K562 (cell line): ENCODE results near the gene ART1. TPM values are rescaled to one million over a fixed set of nuclear protein-coding genes. Genes with fewer than 3 reads are reported as not detected.

Source experiments
- ATAC-seq: fragments of 200-7000 bp; cut with Tn5 transposase; 3 replicates; pipeline ENCODE4 v1.9.1; 2020; ENCODE audit warnings: moderate library complexity
- BruUV-seq: library from RNA; stranded (reverse); fragments of 400-500 nt; replicated peaks from 2 replicates; lab custom pipeline; 2021; lab: Mats Ljungman, UMichigan
- CTCF ChIA-PET: fragments of 300-600 bp; formaldehyde crosslinking; extraction: SDS; loops from one replicate; lab custom pipeline; 2021; ENCODE audit warnings: low intra/inter-chr PET ratio; lab: Yijun Ruan, JAX
- POLR2A ChIA-PET: fragments of 300-600, 350-650 bp; sonication (Branson Sonifier 250); formaldehyde crosslinking; extraction: SDS; loops from one replicate; lab custom pipeline; 2021; ENCODE audit warnings: antibody characterized with exemption, inconsistent platforms; lab: Yijun Ruan, JAX
- DNase-seq, 4 experiments: peaks; one replicate each; pipeline versions ENCODE4 v3.0.0 to v3.0.0-alpha.2; 2011 to 2018; ENCODE audit warnings: low spot score in 3 of 4, mixed read lengths in 3 of 4; ENCODE audit errors: extremely low read depth in 1 of 4
- FAIRE-seq: peaks from 2 replicates; lab custom pipeline; 2011; peaks lifted over from hg19 to GRCh38; lab: Jason Lieb, UNC
- H2AFZ ChIP-seq: 2 replicates; pipeline ENCODE4 v1.6.0; 2011; ENCODE audit warnings: low read depth, low read length, control low read depth, inconsistent platforms
- H3K27ac ChIP-seq: fragments of 200-600 bp; 3 replicates; pipeline ENCODE4 v1.8.0; 2011; ENCODE audit warnings: low read depth, mild to moderate bottlenecking, control low read depth, inconsistent platforms, low read length, moderate library complexity, mixed read lengths; ENCODE audit errors: extremely low read depth
- H3K27me3 ChIP-seq, 2 experiments: fragments of 300-600 bp in 1 of 2; 2 replicates in 1 of 2; 3 replicates in 1 of 2; pipeline versions ENCODE4 v1.6.0 to v1.8.0; 2011; ENCODE audit warnings: inconsistent platforms in 2 of 2, low read length in 2 of 2, mild to moderate bottlenecking in 1 of 2, mixed read lengths in 1 of 2, moderate library complexity in 1 of 2; ENCODE audit not compliant: control insufficient read depth in 2 of 2, insufficient read depth in 2 of 2
- H3K36me3 ChIP-seq: fragments of 300-600 bp; 3 replicates; pipeline ENCODE4 v1.8.0; 2011; ENCODE audit warnings: mild to moderate bottlenecking, low read length, inconsistent platforms; ENCODE audit not compliant: control insufficient read depth, insufficient read depth
- H3K4me1 ChIP-seq, 2 experiments: fragments of 200-600 bp in 1 of 2; replicated peaks in 1 of 2; 2 replicates in 1 of 2; 3 replicates in 1 of 2; pipeline versions ENCODE4 v1.5.1 to v1.8.0; 2011; ENCODE audit warnings: inconsistent platforms in 2 of 2, low read length in 2 of 2, mild to moderate bottlenecking in 1 of 2, mixed read lengths in 1 of 2, moderate library complexity in 1 of 2; ENCODE audit not compliant: control insufficient read depth in 2 of 2, insufficient read depth in 2 of 2
- H3K4me2 ChIP-seq: 2 replicates; pipeline ENCODE4 v1.6.1; 2011; ENCODE audit warnings: low read length, control low read depth, inconsistent platforms, mixed read lengths; ENCODE audit not compliant: insufficient read depth
- H3K4me3 ChIP-seq: fragments of 200-600 bp; sonication (generic), shearing (Covaris generic); 2 replicates; pipeline ENCODE4 v1.5.1; 2016; ENCODE audit warnings: control low read depth, inconsistent platforms
- H3K79me2 ChIP-seq: fragments of 200-600 bp; 3 replicates; pipeline ENCODE4 v1.8.0; 2011; ENCODE audit warnings: low read length, inconsistent platforms; ENCODE audit not compliant: control insufficient read depth, insufficient read depth
- H3K9ac ChIP-seq, 2 experiments: 2 replicates each; pipeline versions ENCODE4 v1.6.0 to v1.6.1; 2011; ENCODE audit warnings: low read depth in 2 of 2, low read length in 2 of 2, control low read depth in 1 of 2, inconsistent platforms in 1 of 2, mild to moderate bottlenecking in 1 of 2, mixed read lengths in 1 of 2; ENCODE audit not compliant: insufficient read depth in 1 of 2
- H3K9me1 ChIP-seq: one replicate; pipeline ENCODE4 v1.6.0; 2011; ENCODE audit warnings: inconsistent platforms, mild to moderate bottlenecking, low read length, moderate library complexity; ENCODE audit not compliant: control insufficient read depth, insufficient read depth
- H3K9me3 ChIP-seq: replicated peaks from 2 replicates; pipeline ENCODE4 v1.5.1; 2011; ENCODE audit warnings: low read depth, low read length, inconsistent platforms; ENCODE audit not compliant: control insufficient read depth, insufficient read depth
- H4K20me1 ChIP-seq: replicated peaks from 2 replicates; pipeline ENCODE4 v1.6.1; 2011; ENCODE audit warnings: low read length, inconsistent platforms, mixed read lengths; ENCODE audit not compliant: control insufficient read depth, insufficient read depth
- CCAR2 ChIP-seq: fragments of 200-400 bp; formaldehyde crosslinking; IDR thresholded peaks from 2 replicates; pipeline ENCODE4 v1.6.1; 2017; ENCODE audit warnings: mild to moderate bottlenecking, low read depth, low read length
- DNMT1 ChIP-seq: fragments of 450-650 bp; IDR thresholded peaks from 2 replicates; pipeline ENCODE4 v1.6.1; 2016; ENCODE audit warnings: antibody characterized with exemption, mild to moderate bottlenecking
- E2F5 ChIP-seq: sonication (generic); formaldehyde crosslinking; IDR thresholded peaks from 2 replicates; pipeline ENCODE4 v1.8.0; 2022; ENCODE audit warnings: mild to moderate bottlenecking, missing genetic modification reagents
- JUND ChIP-seq, 2 experiments: IDR thresholded peaks; 2 replicates in 1 of 2; 3 replicates in 1 of 2; pipeline ENCODE4 v1.6.1; 2011; ENCODE audit warnings: borderline replicate concordance in 2 of 2, low read depth in 2 of 2, low read length in 2 of 2, improper control_type of control experiment in 1 of 2, missing biosample characterization in 1 of 2, missing genetic modification characterization in 1 of 2, missing genetic modification reagents in 1 of 2
- RFX7 ChIP-seq: fragments of 250-450 bp; sonication (Bioruptor Pico); IDR thresholded peaks from 2 replicates; pipeline ENCODE4 v1.5.1; 2021; ENCODE audit warnings: mild to moderate bottlenecking
- SAFB2 ChIP-seq: fragments of 200-400 bp; formaldehyde crosslinking; IDR thresholded peaks from 2 replicates; pipeline ENCODE4 v1.6.1; 2018; ENCODE audit warnings: borderline replicate concordance, low read length, low read depth, moderate library complexity; ENCODE audit not compliant: severe bottlenecking
- XRCC3 ChIP-seq: fragments of 450-650 bp; IDR thresholded peaks from 2 replicates; pipeline ENCODE4 v1.6.1; 2017; ENCODE audit warnings: mild to moderate bottlenecking, moderate library complexity
- XRCC5 ChIP-seq: fragments of 200-400 bp; formaldehyde crosslinking; IDR thresholded peaks from 2 replicates; pipeline ENCODE4 v1.6.1; 2017; ENCODE audit warnings: low read depth, mild to moderate bottlenecking, low read length
- WGBS: fragments of 100-300 bp; shearing (Covaris generic); methylation state at CpG from one replicate; pipeline ENCODE4 v1.1.6; 2016; ENCODE audit warnings: low coverage, mixed read lengths; ENCODE audit not compliant: insufficient coverage; ENCODE audit errors: missing lambda C conversion rate; 5-methylcytosine and 5-hydroxymethylcytosine counted together
- in situ Hi-C: fragments of 300-500 bp; cut with MboI; formaldehyde crosslinking; loops from 4 replicates; pipeline ENCODE4 v1.15.0; 2018; ENCODE audit warnings: inconsistent platforms, mixed read lengths
- intact Hi-C: fragments of 100-400 bp; cut with micrococcal nuclease; formaldehyde crosslinking; loops from 2 replicates; pipeline ENCODE4 v1.14.2; 2022
- polyA plus RNA-seq, 8 experiments: library from polyadenylated mRNA; depleted of rRNA in 4 of 8; stranded (reverse) in 5 of 8; unstranded in 3 of 8; fragments of >200 nt; fragmentation: Nextera tagmentation in 2 of 8; fragmentation: Illumina TruSeq in 1 of 8; extraction: Ambion mirVana in 2 of 8; extraction: Trizol in 1 of 8; gene quantifications; 2 replicates each; pipeline versions ENCODE4 v1.2.1 to v1.2.3, GENCODE V29; 2011 to 2014; ENCODE audit warnings: inconsistent platforms in 1 of 8, missing spikeins in 1 of 8
- total RNA-seq, 7 experiments: library from RNA; depleted of rRNA in 6 of 7; stranded (reverse); fragments of >200 nt in 6 of 7; fragmentation: Illumina TruSeq in 2 of 7; extraction: Trizol in 2 of 7; gene quantifications; 2 replicates each; pipeline versions ENCODE4 v1.2.1 to v1.2.3, GENCODE V29; 2011 to 2021; ENCODE audit warnings: low replicate concordance in 1 of 7
- TF ChIP-seq, protein P1 (sequence below): fragments of 450-650 bp; IDR thresholded peaks from 2 replicates; pipeline ENCODE4 v1.7.0; 2016; ENCODE audit warnings: borderline replicate concordance
- TF ChIP-seq, protein P2 (sequence below), 2 experiments: fragments of 450-650 bp in 1 of 2; sonication (generic) in 1 of 2; formaldehyde crosslinking; conservative IDR thresholded peaks; 2 replicates each; pipeline versions ENCODE4 v1.4.0 to v1.8.1; 2020 to 2022; ENCODE audit warnings: mild to moderate bottlenecking in 1 of 2, missing genetic modification reagents in 1 of 2
- TF ChIP-seq, protein P3 (sequence below): fragments of 450-650 bp; IDR thresholded peaks from 2 replicates; pipeline ENCODE4 v1.6.1; 2017; ENCODE audit warnings: antibody characterized with exemption, mild to moderate bottlenecking
- TF ChIP-seq, protein P4 (sequence below): fragments of 450-650 bp; IDR thresholded peaks from one replicate; pipeline ENCODE4 v1.6.1; 2018; ENCODE audit warnings: mild to moderate bottlenecking, moderate library complexity; ENCODE audit not compliant: partially characterized antibody

The ART1 gene
- total and polyA plus RNA-seq, 9 of the 15 experiments (the other 6 are each of a cell fraction or from before 2014, with no cell fraction given) = not detected

DNA sequence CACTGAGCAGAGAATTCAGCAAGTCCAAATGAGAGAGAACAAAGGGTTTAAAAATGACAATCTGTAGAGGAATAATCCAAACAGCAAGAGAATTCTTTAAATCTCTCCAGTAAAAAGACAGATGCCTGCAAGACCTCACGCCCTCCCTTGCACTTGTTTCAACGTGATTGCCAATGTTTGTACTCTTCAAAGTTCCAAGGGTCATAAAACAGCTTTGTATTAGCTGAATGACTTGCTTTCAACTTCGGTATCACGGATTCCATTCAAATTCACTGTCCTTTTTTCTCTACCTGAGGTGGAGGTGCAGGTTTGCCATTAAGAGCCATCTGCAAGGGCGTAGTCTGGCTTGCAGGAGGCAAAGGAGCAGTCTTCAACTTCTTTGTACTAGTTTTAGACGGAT is 67.3 kb downstream of the ART1 start:
- CTCF ChIA-PET = no interaction called here
- Histone ChIP-seq H3K4me3 (no peak overlapping the region), H3K27ac (no peak overlapping the region), H2AFZ (no peak overlapping the region), H3K4me1 (no peaks in the 10 kb centered on the region), H3K27me3 (no peaks in the 10 kb centered on the region), H3K4me2 (no peak overlapping the region), H3K79me2 (no peaks in the 10 kb centered on the region), H3K36me3 (peaks cover 94% of the 10 kb centered on the region), H3K9me1 (no peaks in the 10 kb centered on the region), H4K20me1 (no peaks in the 10 kb centered on the region), H3K9ac (no peak overlapping the region), H3K9me3 (no peaks in the 10 kb centered on the region)
- POLR2A ChIA-PET = interaction anchor here (0.9 to 1.3 kb wide), 3 partner anchors 9 to 28 kb away, joined by 3 read pairs; no protein-coding TSS in a partner anchor
- intact Hi-C loops (no loop called here), in situ Hi-C loops (no loop called here)
- no peak for TF ChIP-seq JUND (IDR thresholded peaks at IDR 0.05; ENCODE audit: borderline replicate concordance, low read depth, low read length)
- TF ChIP-seq JUND (tag; IDR thresholded peaks at IDR 0.05; ENCODE audit: borderline replicate concordance, low read depth, low read length) = no peak
- no peak for TF ChIP-seq CCAR2
- no peak for TF ChIP-seq XRCC3
- TF ChIP-seq, protein P1, sequence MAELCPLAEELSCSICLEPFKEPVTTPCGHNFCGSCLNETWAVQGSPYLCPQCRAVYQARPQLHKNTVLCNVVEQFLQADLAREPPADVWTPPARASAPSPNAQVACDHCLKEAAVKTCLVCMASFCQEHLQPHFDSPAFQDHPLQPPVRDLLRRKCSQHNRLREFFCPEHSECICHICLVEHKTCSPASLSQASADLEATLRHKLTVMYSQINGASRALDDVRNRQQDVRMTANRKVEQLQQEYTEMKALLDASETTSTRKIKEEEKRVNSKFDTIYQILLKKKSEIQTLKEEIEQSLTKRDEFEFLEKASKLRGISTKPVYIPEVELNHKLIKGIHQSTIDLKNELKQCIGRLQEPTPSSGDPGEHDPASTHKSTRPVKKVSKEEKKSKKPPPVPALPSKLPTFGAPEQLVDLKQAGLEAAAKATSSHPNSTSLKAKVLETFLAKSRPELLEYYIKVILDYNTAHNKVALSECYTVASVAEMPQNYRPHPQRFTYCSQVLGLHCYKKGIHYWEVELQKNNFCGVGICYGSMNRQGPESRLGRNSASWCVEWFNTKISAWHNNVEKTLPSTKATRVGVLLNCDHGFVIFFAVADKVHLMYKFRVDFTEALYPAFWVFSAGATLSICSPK = no peak
- no peak for TF ChIP-seq DNMT1
- TF ChIP-seq RFX7 (CRISPR knock-in tag) = no peak
- no peak for TF ChIP-seq SAFB2
- TF ChIP-seq, protein P2, sequence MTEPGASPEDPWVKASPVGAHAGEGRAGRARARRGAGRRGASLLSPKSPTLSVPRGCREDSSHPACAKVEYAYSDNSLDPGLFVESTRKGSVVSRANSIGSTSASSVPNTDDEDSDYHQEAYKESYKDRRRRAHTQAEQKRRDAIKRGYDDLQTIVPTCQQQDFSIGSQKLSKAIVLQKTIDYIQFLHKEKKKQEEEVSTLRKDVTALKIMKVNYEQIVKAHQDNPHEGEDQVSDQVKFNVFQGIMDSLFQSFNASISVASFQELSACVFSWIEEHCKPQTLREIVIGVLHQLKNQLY (CRISPR knock-in tag; conservative IDR thresholded peaks at IDR 0.05) = no peak
- no peak for TF ChIP-seq XRCC5
- no peak for TF ChIP-seq E2F5 (CRISPR knock-in tag)
- TF ChIP-seq, protein P3, sequence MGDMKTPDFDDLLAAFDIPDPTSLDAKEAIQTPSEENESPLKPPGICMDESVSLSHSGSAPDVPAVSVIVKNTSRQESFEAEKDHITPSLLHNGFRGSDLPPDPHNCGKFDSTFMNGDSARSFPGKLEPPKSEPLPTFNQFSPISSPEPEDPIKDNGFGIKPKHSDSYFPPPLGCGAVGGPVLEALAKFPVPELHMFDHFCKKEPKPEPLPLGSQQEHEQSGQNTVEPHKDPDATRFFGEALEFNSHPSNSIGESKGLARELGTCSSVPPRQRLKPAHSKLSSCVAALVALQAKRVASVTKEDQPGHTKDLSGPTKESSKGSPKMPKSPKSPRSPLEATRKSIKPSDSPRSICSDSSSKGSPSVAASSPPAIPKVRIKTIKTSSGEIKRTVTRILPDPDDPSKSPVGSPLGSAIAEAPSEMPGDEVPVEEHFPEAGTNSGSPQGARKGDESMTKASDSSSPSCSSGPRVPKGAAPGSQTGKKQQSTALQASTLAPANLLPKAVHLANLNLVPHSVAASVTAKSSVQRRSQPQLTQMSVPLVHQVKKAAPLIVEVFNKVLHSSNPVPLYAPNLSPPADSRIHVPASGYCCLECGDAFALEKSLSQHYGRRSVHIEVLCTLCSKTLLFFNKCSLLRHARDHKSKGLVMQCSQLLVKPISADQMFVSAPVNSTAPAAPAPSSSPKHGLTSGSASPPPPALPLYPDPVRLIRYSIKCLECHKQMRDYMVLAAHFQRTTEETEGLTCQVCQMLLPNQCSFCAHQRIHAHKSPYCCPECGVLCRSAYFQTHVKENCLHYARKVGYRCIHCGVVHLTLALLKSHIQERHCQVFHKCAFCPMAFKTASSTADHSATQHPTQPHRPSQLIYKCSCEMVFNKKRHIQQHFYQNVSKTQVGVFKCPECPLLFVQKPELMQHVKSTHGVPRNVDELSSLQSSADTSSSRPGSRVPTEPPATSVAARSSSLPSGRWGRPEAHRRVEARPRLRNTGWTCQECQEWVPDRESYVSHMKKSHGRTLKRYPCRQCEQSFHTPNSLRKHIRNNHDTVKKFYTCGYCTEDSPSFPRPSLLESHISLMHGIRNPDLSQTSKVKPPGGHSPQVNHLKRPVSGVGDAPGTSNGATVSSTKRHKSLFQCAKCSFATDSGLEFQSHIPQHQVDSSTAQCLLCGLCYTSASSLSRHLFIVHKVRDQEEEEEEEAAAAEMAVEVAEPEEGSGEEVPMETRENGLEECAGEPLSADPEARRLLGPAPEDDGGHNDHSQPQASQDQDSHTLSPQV = no peak
- TF ChIP-seq, protein P4, sequence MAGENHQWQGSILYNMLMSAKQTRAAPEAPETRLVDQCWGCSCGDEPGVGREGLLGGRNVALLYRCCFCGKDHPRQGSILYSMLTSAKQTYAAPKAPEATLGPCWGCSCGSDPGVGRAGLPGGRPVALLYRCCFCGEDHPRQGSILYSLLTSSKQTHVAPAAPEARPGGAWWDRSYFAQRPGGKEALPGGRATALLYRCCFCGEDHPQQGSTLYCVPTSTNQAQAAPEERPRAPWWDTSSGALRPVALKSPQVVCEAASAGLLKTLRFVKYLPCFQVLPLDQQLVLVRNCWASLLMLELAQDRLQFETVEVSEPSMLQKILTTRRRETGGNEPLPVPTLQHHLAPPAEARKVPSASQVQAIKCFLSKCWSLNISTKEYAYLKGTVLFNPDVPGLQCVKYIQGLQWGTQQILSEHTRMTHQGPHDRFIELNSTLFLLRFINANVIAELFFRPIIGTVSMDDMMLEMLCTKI = no peak
- BruUV-seq = no TSS peak
- no peak for ATAC-seq
- DNase-seq = no peak
- 90% methylated on average over 6 of the region's 6 CpGs for WGBS
- no peak for FAIRE-seq
